Measurements from ENCODE around the gene PKMYT1. TPM values are rescaled to one million over a fixed set of nuclear protein-coding genes. Genes with fewer than 3 reads are reported as not detected.

PKMYT1 gene
- polyA plus RNA-seq, 1 donor from 2014 or later, result 2.9 TPM

DNA sequence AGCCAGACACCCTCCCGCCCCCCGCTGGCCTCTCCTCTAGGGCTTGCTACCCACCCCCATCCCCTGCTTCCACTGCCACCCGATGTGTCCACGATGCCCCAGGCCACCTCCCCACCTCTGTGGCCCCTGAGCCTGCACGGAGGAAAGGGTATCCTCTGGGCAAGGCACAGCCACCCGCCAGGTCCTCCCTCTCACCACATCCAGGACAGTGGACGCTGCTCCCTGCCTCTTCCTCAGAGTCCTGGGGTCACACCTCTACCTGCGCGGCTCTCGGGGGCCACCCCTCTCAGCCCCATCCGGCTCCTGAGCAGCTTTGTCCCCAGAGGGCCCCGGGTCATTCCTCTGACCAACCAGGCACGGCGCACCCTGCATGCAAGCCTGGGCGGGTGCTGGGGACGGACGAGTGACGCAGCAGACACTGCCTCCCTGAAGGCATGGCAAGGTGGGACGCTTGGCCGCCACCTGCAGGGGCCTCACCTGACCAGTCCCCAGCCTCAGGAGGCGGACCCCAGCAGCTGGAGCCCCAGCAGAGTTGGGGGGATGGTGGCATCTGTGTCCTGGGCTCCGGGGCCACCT, 43.7 kb downstream of the PKMYT1 start:
- H3K27me3 ChIP-seq (ENCODE audit: insufficient read depth, low read depth, low read length), result no peaks in the 10 kb centered on the region
- no peaks in the 10 kb centered on the region for H3K36me3 ChIP-seq (ENCODE audit: insufficient read depth, low read length)
- H4K20me1 ChIP-seq (ENCODE audit: insufficient read depth), result no peaks in the 10 kb centered on the region
- H2AFZ ChIP-seq (ENCODE audit: low read depth, low read length), result no peak overlapping the region
- H3F3A ChIP-seq (ENCODE audit: insufficient read depth, low read length, poor library complexity, severe bottlenecking), result no peaks in the 10 kb centered on the region
- no peak overlapping the region for H3K9ac ChIP-seq (ENCODE audit: low read length)
- H3K4me3 ChIP-seq (ENCODE audit: low read length), result no peak overlapping the region
- H3K9me2 ChIP-seq (ENCODE audit: insufficient read depth, low read length), result no peaks in the 10 kb centered on the region
- no peaks in the 10 kb centered on the region for H3K79me2 ChIP-seq (replicated peaks; ENCODE audit: insufficient read depth, low read length)
- H3K9me3 ChIP-seq (ENCODE audit: low read length), result no peaks in the 10 kb centered on the region
- no peak overlapping the region for H3K27ac ChIP-seq (ENCODE audit: low read length)
- H3K4me2 ChIP-seq (ENCODE audit: low read length), result no peak overlapping the region
- TF ChIP-seq TAF1 (IDR thresholded peaks at IDR 0.05; ENCODE audit: low read depth) (no peak), RAD21 (conservative IDR thresholded peaks at IDR 0.05) (no peak), SMC3 (conservative IDR thresholded peaks at IDR 0.05; ENCODE audit: poor library complexity) (no peak), MXI1 (conservative IDR thresholded peaks at IDR 0.05; ENCODE audit: poor library complexity, severe bottlenecking) (no peak), EZH2 (IDR thresholded peaks at IDR 0.05; ENCODE audit: borderline replicate concordance, insufficient read depth, low read length, poor library complexity, severe bottlenecking) (no peak), EP300 (conservative IDR thresholded peaks at IDR 0.05; ENCODE audit: poor library complexity, severe bottlenecking) (no peak), POLR2AphosphoS5 (IDR thresholded peaks at IDR 0.05) (no peak)
- TF ChIP-seq, protein P1, sequence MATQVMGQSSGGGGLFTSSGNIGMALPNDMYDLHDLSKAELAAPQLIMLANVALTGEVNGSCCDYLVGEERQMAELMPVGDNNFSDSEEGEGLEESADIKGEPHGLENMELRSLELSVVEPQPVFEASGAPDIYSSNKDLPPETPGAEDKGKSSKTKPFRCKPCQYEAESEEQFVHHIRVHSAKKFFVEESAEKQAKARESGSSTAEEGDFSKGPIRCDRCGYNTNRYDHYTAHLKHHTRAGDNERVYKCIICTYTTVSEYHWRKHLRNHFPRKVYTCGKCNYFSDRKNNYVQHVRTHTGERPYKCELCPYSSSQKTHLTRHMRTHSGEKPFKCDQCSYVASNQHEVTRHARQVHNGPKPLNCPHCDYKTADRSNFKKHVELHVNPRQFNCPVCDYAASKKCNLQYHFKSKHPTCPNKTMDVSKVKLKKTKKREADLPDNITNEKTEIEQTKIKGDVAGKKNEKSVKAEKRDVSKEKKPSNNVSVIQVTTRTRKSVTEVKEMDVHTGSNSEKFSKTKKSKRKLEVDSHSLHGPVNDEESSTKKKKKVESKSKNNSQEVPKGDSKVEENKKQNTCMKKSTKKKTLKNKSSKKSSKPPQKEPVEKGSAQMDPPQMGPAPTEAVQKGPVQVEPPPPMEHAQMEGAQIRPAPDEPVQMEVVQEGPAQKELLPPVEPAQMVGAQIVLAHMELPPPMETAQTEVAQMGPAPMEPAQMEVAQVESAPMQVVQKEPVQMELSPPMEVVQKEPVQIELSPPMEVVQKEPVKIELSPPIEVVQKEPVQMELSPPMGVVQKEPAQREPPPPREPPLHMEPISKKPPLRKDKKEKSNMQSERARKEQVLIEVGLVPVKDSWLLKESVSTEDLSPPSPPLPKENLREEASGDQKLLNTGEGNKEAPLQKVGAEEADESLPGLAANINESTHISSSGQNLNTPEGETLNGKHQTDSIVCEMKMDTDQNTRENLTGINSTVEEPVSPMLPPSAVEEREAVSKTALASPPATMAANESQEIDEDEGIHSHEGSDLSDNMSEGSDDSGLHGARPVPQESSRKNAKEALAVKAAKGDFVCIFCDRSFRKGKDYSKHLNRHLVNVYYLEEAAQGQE (IDR thresholded peaks at IDR 0.05; ENCODE audit: borderline replicate concordance), result no peak
- TF ChIP-seq, protein P2, sequence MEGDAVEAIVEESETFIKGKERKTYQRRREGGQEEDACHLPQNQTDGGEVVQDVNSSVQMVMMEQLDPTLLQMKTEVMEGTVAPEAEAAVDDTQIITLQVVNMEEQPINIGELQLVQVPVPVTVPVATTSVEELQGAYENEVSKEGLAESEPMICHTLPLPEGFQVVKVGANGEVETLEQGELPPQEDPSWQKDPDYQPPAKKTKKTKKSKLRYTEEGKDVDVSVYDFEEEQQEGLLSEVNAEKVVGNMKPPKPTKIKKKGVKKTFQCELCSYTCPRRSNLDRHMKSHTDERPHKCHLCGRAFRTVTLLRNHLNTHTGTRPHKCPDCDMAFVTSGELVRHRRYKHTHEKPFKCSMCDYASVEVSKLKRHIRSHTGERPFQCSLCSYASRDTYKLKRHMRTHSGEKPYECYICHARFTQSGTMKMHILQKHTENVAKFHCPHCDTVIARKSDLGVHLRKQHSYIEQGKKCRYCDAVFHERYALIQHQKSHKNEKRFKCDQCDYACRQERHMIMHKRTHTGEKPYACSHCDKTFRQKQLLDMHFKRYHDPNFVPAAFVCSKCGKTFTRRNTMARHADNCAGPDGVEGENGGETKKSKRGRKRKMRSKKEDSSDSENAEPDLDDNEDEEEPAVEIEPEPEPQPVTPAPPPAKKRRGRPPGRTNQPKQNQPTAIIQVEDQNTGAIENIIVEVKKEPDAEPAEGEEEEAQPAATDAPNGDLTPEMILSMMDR (IDR thresholded peaks at IDR 0.05; ENCODE audit: poor library complexity, severe bottlenecking), result no peak

DNA sequence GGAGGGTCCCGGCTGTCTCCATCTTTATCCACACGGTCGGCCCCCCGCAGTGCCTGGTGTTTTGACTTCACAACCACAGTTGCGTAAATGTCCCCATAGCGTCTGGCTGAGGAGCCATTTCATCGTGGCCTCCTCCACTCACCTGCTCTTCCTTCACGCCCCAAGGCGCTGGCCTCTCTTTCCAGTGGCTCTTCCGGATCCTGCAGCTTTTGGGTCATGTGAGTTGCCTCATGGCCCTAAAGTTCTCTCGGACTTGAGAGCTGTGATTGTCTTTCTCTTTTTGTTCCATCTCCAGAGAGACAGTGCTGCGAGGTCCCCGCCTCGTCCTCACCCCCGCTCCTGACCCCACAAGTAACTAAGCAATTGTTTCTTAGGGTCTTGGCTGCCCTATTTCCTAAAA, 45.8 kb downstream of the PKMYT1 start:
- H3K9me3 ChIP-seq (ENCODE audit: low read length), result no peaks in the 10 kb centered on the region
- no peaks in the 10 kb centered on the region for H4K20me1 ChIP-seq (ENCODE audit: insufficient read depth)
- no peak overlapping the region for H2AFZ ChIP-seq (ENCODE audit: low read depth, low read length)
- no peaks in the 10 kb centered on the region for H3K27me3 ChIP-seq (ENCODE audit: insufficient read depth, low read depth, low read length)
- no peak overlapping the region for H3K9ac ChIP-seq (ENCODE audit: low read length)
- H3K79me2 ChIP-seq (replicated peaks; ENCODE audit: insufficient read depth, low read length), result no peaks in the 10 kb centered on the region
- H3F3A ChIP-seq (ENCODE audit: insufficient read depth, low read length, poor library complexity, severe bottlenecking), result no peaks in the 10 kb centered on the region
- no peak overlapping the region for H3K27ac ChIP-seq (ENCODE audit: low read length)
- no peak overlapping the region for H3K4me3 ChIP-seq (ENCODE audit: low read length)
- H3K36me3 ChIP-seq (ENCODE audit: insufficient read depth, low read length), result no peaks in the 10 kb centered on the region
- no peaks in the 10 kb centered on the region for H3K9me2 ChIP-seq (ENCODE audit: insufficient read depth, low read length)
- no peak overlapping the region for H3K4me2 ChIP-seq (ENCODE audit: low read length)
- no peak for TF ChIP-seq EZH2 (IDR thresholded peaks at IDR 0.05; ENCODE audit: borderline replicate concordance, insufficient read depth, low read length, poor library complexity, severe bottlenecking)
- TF ChIP-seq, protein P1 (IDR thresholded peaks at IDR 0.05; ENCODE audit: borderline replicate concordance), result no peak
- no peak for TF ChIP-seq POLR2AphosphoS5 (IDR thresholded peaks at IDR 0.05)
- TF ChIP-seq TAF1 (IDR thresholded peaks at IDR 0.05; ENCODE audit: low read depth), result no peak
- no peak for TF ChIP-seq EP300 (conservative IDR thresholded peaks at IDR 0.05; ENCODE audit: poor library complexity, severe bottlenecking)
- no peak for TF ChIP-seq RAD21 (conservative IDR thresholded peaks at IDR 0.05)
- TF ChIP-seq MXI1 (conservative IDR thresholded peaks at IDR 0.05; ENCODE audit: poor library complexity, severe bottlenecking), result no peak
- no peak for TF ChIP-seq SMC3 (conservative IDR thresholded peaks at IDR 0.05; ENCODE audit: poor library complexity)
- TF ChIP-seq, protein P2 (IDR thresholded peaks at IDR 0.05; ENCODE audit: poor library complexity, severe bottlenecking), result no peak
